NT2/D1 (cell line): ENCODE measurements around the gene DUSP23.

Source experiments
- SUZ12 ChIP-seq: IDR thresholded peaks from 2 replicates; pipeline ENCODE4 v1.6.1; 2011; ENCODE audit not compliant: insufficient read length, insufficient read depth; ENCODE audit errors: extremely low read depth
- YY1 ChIP-seq: IDR thresholded peaks from 2 replicates; pipeline ENCODE4 v1.6.1; 2011; ENCODE audit not compliant: insufficient read length, insufficient read depth
- ZNF274 ChIP-seq: IDR thresholded peaks from 2 replicates; pipeline ENCODE4 v1.6.1; 2011; ENCODE audit warnings: mild to moderate bottlenecking, low read depth, low read length

GRCh38 chr1:159756397-159756796, 24.4 kb upstream of the DUSP23 start:
- TF ChIP-seq YY1 (no peak), SUZ12 (no peak), ZNF274 (no peak)
